GM18870 (cell line): ENCODE measurements around the gene POLR2B.
"Not testable (repeated sequence)": the region's sequence is repeated elsewhere in the genome, so short reads cannot be mapped to it uniquely, and the experiment has no call there.

Experiments
- ATAC-seq: cut with Tn5 transposase; IDR thresholded peaks from one replicate; pipeline ENCODE4 v1.9.1; 2021; ENCODE audit warnings: moderate library complexity; ENCODE audit not compliant: unreplicated experiment

Gene POLR2B

GRCh38 chr4:56978750-56979303 is at the start of gene POLR2B:
Gene POLR2B, plus strand, starts transcription at chr4:56978896. Its CDS starts 90 bp downstream, at chr4:56978986.
- peak; percentile 46 for ATAC-seq

- no peak for ATAC-seq
Observed at GRCh38 chr4:56930638-56931037, 48.1 kb upstream of the POLR2B start.

GRCh38 chr4:56931924-56932323 is 46.8 kb upstream of the POLR2B start:
- ATAC-seq: no peak

- ATAC-seq: no peak
Observed at GRCh38 chr4:56937262-56937661, 41.4 kb upstream of the POLR2B start.

- not testable (repeated sequence) for ATAC-seq
Observed at GRCh38 chr4:56939826-56940225, 38.9 kb upstream of the POLR2B start.

- no peak for ATAC-seq
Observed at GRCh38 chr4:56940403-56940802, 38.3 kb upstream of the POLR2B start.

- ATAC-seq: no peak
Observed at GRCh38 chr4:56940971-56941370, 37.7 kb upstream of the POLR2B start.

- no peak for ATAC-seq
Observed at GRCh38 chr4:56941403-56941802, 37.3 kb upstream of the POLR2B start.

- ATAC-seq: no peak
Observed at GRCh38 chr4:56953680-56954520, 24.8 kb upstream of the POLR2B start.

- no peak for ATAC-seq
Observed at GRCh38 chr4:56958111-56958517, 20.6 kb upstream of the POLR2B start.

- ATAC-seq: no peak
Observed at GRCh38 chr4:56959100-56959499, 19.6 kb upstream of the POLR2B start.

- no peak for ATAC-seq
Observed at GRCh38 chr4:56961107-56961500, 17.6 kb upstream of the POLR2B start.

GRCh38 chr4:56971383-56971782 is 7.3 kb upstream of the POLR2B start:
- ATAC-seq: no peak

GRCh38 chr4:56972389-56972788 is 6.3 kb upstream of the POLR2B start:
- no peak for ATAC-seq

GRCh38 chr4:56972809-56973208 is 5.9 kb upstream of the POLR2B start:
- ATAC-seq: no peak

GRCh38 chr4:56973336-56973735 is 5.4 kb upstream of the POLR2B start:
- no peak for ATAC-seq

- ATAC-seq: no peak
Observed at GRCh38 chr4:56976283-56976836, 2.3 kb upstream of the POLR2B start.

GRCh38 chr4:56976837-56977320 is 1.8 kb upstream of the POLR2B start:
- peak; percentile 9 for ATAC-seq

GRCh38 chr4:56977321-56978012 is 1.2 kb upstream of the POLR2B start, which contains the start of gene NOA1:
Gene NOA1, minus strand, starts transcription at chr4:56977606. Its CDS starts 21 bp downstream, at chr4:56977585.
- peak; percentile 88 for ATAC-seq

- no peak for ATAC-seq
Observed at GRCh38 chr4:56979421-56980072, 851 bp downstream of the POLR2B start.

GRCh38 chr4:56981795-56982201 is 3.1 kb downstream of the POLR2B start:
- ATAC-seq: no peak
